CD4-positive, alpha-beta T cell treated with Interleukin-4 for 1 hour (primary cell): ENCODE results near the gene KRT80.

Experiments used
- DNase-seq, 2 donors: peaks; one replicate each; pipeline ENCODE4 v3.0.0-alpha.2; 2020 to 2022

KRT80 gene

DNA sequence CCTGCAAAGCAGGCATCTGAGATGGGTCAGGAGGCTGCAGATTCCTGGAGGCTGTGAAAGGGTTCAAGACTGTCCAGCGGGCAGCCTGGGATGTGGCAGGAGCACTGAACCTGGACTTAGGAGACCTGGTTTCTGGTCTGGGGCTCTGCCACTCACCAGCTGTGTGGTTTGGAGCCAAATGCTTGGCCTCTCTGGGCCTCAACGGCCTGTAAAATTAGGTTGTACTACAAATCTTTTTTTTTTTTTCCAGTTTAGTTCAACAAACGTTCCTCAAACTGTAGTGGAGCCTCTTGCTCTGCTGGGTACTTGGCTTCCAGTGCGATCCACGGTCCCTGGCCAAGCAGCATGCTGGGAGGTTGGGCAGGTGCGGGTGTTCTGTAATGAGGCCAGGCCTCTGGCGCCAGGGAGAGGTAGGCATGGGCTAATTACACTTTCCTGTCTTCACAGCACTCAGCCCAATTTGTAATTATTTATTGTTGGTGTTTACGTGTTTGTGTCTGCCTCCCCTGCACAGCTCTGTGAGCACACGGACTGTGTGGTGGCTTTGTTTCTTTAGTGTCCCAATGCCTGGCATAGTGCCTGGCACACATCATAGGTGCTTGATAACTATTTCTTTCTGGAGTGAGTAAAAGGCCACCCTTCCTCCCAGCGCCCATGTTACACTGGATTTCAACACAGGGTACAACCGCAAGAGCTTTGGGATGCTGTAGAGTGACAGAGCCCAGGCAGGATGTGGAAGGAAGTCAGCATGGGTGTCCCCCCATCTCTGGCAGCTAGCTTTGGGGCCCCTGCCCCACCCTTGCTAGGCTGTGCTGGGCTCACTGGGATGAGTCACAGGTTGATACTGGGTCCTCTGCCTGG lies 5.8 kb upstream of the KRT80 start:
- DNase-seq = peak in 1 of 2 donors; percentile 73

- no peak for DNase-seq
These were observed 3.4 kb upstream of the KRT80 start for GRCh38 chr12:52195065-52195730.

GRCh38 chr12:52193991-52194390 lies 2.2 kb upstream of the KRT80 start:
- no peak for DNase-seq

GRCh38 chr12:52193532-52193931 lies 1.7 kb upstream of the KRT80 start:
- DNase-seq = no peak

GRCh38 chr12:52190860-52191729 lies 719 bp downstream of the KRT80 start:
- no peak for DNase-seq

- no peak for DNase-seq
These were observed 2.2 kb downstream of the KRT80 start for GRCh38 chr12:52189376-52190174.

- no peak for DNase-seq
These were observed 3.2 kb downstream of the KRT80 start for GRCh38 chr12:52188658-52189057.

- DNase-seq = no peak
These were observed 4.2 kb downstream of the KRT80 start for GRCh38 chr12:52187640-52188039.

GRCh38 chr12:52187206-52187605 lies 4.6 kb downstream of the KRT80 start:
- no peak for DNase-seq

GRCh38 chr12:52186118-52186840 lies 5.5 kb downstream of the KRT80 start:
- DNase-seq = no peak

GRCh38 chr12:52185400-52185967 lies 6.3 kb downstream of the KRT80 start:
- DNase-seq = no peak

DNA sequence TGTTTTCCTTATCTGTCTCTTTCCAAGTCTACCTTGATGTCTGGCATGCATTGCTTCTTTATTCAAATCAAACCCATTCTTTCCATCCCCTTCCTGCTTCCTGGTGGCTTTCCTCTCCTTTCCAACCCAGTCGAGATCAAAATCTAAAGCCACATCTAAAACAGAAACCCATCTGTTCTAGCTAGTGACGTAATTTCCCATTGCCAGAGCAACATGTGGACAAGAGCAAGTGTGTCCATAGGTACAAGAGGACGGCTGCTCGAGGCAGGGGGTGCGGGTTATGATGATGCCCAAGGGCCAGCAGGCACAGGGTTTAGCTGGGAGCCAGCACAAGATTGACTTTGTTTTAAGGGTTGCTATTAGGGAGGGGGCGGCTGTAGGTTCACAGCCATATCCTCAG lies 7.0 kb downstream of the KRT80 start:
- DNase-seq = no peak

GRCh38 chr12:52183971-52184370 lies 7.8 kb downstream of the KRT80 start:
- no peak for DNase-seq

GRCh38 chr12:52183544-52183910 lies 8.3 kb downstream of the KRT80 start:
- no peak for DNase-seq

GRCh38 chr12:52182898-52183543 lies 8.8 kb downstream of the KRT80 start:
- no peak for DNase-seq

GRCh38 chr12:52182384-52182783 lies 9.4 kb downstream of the KRT80 start:
- no peak for DNase-seq

GRCh38 chr12:52181746-52182145 lies 10.1 kb downstream of the KRT80 start:
- no peak for DNase-seq

GRCh38 chr12:52180971-52181628 lies 10.7 kb downstream of the KRT80 start:
- DNase-seq = no peak

DNA sequence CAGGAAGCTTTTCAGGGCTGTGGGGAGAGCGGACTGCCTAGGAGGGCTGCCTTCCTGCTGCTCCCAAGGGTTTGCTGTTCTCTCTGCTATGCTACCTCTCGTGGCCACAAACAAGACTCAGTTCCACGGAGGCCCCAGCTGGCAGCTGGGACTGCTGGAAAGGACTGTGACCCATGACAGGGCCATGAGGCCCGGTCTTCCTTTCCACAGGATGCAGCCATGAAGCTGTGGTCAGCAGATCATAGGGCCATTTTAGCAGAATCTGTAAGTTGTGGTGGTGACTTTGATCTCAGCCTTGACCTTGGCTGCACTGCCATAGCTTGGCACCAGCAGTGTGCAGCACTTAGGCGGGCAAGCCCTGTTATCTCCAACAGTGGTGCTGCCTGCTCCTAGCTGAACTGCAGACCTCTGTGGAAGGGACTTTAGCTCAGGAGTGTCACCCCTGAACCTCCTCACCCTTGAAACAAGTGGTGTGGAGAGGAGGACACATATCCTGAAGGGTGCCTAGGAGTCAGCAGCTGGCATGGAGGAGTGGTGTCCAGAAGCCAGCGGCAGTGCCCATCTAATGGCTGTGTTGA lies 12.3 kb downstream of the KRT80 start:
- DNase-seq = no peak

GRCh38 chr12:52178984-52179383 lies 12.8 kb downstream of the KRT80 start:
- no peak for DNase-seq
